Esophagus squamous epithelium (tissue), 4 donors: ENCODE results near the gene CLCN4.

Experiments
- CTCF ChIP-seq, 6 experiments: fragments of 450-650 bp in 4 of 6; fragments of 200-600 bp in 2 of 6; sonication (generic) in 2 of 6; IDR thresholded peaks; one replicate each; pipeline ENCODE4 v1.5.1; 2016 to 2019; ENCODE audit warnings: antibody characterized with exemption in 6 of 6, mild to moderate bottlenecking in 4 of 6, moderate library complexity in 4 of 6
- POLR2A ChIP-seq, 4 donors: fragments of 450-650 bp; IDR thresholded peaks; one replicate each; pipeline ENCODE4 v1.6.1; 2017; ENCODE audit warnings: antibody characterized with exemption in 4 of 4, mild to moderate bottlenecking in 4 of 4, moderate library complexity in 3 of 4

- TF ChIP-seq CTCF (IDR thresholded peaks at IDR 0.05): no peak
- TF ChIP-seq POLR2A (IDR thresholded peaks at IDR 0.05): no peak
Observed at GRCh38 chrX:10221651-10222050, 64.9 kb downstream of the CLCN4 start.
